Thoracic aorta (tissue), 2 donors: ENCODE data around the gene LDLRAD4. TPM values are rescaled to one million over a fixed set of nuclear protein-coding genes. Genes with fewer than 3 reads are reported as not detected.
A peak's percentile ranks its signal among the peaks of the same experiment; 100 is the strongest.

Experiments
- ATAC-seq: fragments of 150-250 bp; one replicate; pipeline ENCODE4 v1.8.0; 2017; ENCODE audit warnings: low read depth; ENCODE audit not compliant: insufficient number of reproducible peaks, low FRiP score
- DNase-seq: peaks from one replicate; pipeline ENCODE4 v3.0.0-alpha.2; 2020; ENCODE audit warnings: low spot score
- H3K27ac ChIP-seq, 2 donors: fragments of 200-600 bp; sonication (generic); 1 replicate in 1 of 2; 2 replicates in 1 of 2; pipeline ENCODE4 v1.5.1; 2016; ENCODE audit warnings: mild to moderate bottlenecking in 2 of 2, moderate library complexity in 2 of 2
- H3K27me3 ChIP-seq: fragments of 200-600 bp; sonication (generic); replicated peaks from 2 replicates; pipeline ENCODE4 v1.6.0; 2016; ENCODE audit warnings: mild to moderate bottlenecking; ENCODE audit not compliant: insufficient read depth
- H3K36me3 ChIP-seq: fragments of 200-600 bp; sonication (generic); one replicate; pipeline ENCODE4 v1.5.1; 2016
- H3K4me1 ChIP-seq, 2 donors: fragments of 200-600 bp; sonication (generic); 1 replicate in 1 of 2; 2 replicates in 1 of 2; pipeline versions ENCODE4 v1.5.1 to v1.6.0; 2016; ENCODE audit warnings: low read depth in 2 of 2, mild to moderate bottlenecking in 1 of 2; ENCODE audit not compliant: control insufficient read depth in 1 of 2
- H3K4me3 ChIP-seq: fragments of 200-600 bp; sonication (generic); 2 replicates; pipeline ENCODE4 v1.5.1; 2016; ENCODE audit warnings: mild to moderate bottlenecking
- H3K9me3 ChIP-seq: fragments of 200-600 bp; sonication (generic); 2 replicates; pipeline ENCODE4 v1.5.1; 2016
- CTCF ChIP-seq: fragments of 200-600 bp; sonication (generic); IDR thresholded peaks from one replicate; pipeline ENCODE4 v1.5.1; 2019; ENCODE audit warnings: antibody characterized with exemption
- total RNA-seq, 2 donors: library from RNA; depleted of rRNA; stranded (reverse); fragments of >200 nt; gene quantifications; one replicate each; pipeline versions ENCODE4 v1.1.0 to v1.2.3, GENCODE V29; 2016

Gene LDLRAD4
- total RNA-seq, 2 donors from 2014 or later: 98.4 to 135 TPM

- H3K4me1 ChIP-seq: peaks cover 9 to 18% of the 10 kb centered on the region in 2 donors
- H3K27ac ChIP-seq: no peak overlapping the region
- ATAC-seq: no peak
These were observed 356.2 kb downstream of the LDLRAD4 start for GRCh38 chr18:13574761-13575160.

GRCh38 chr18:13576598-13576997 lies 358.0 kb downstream of the LDLRAD4 start:
- no peak for TF ChIP-seq CTCF
- Histone ChIP-seq H3K4me3 (no peak overlapping the region), H3K27me3 (no peaks in the 10 kb centered on the region), H3K9me3 (no peaks in the 10 kb centered on the region), H3K27ac (no peak overlapping the region), H3K36me3 (no peaks in the 10 kb centered on the region), H3K4me1 (peaks cover 9 to 24% of the 10 kb centered on the region in 2 donors)
- DNase-seq: no peak
- no peak for ATAC-seq

More at GRCh38 chr18:13574761-13575160, 356.2 kb downstream of the LDLRAD4 start:
- Histone ChIP-seq H3K27me3 (no peaks in the 10 kb centered on the region), H3K36me3 (no peaks in the 10 kb centered on the region), H3K4me3 (no peak overlapping the region), H3K9me3 (no peaks in the 10 kb centered on the region)
- no peak for DNase-seq
- no peak for TF ChIP-seq CTCF

GRCh38 chr18:13577091-13577697 lies 358.6 kb downstream of the LDLRAD4 start:
- Histone ChIP-seq H3K9me3 (no peaks in the 10 kb centered on the region), H3K4me3 (no peak overlapping the region), H3K27me3 (no peaks in the 10 kb centered on the region), H3K27ac (peak overlapping the region in 1 of 2 donors; percentile 15), H3K36me3 (no peaks in the 10 kb centered on the region), H3K4me1 (peaks cover 9 to 24% of the 10 kb centered on the region in 2 donors)
- DNase-seq (no peak), ATAC-seq (no peak)
- no peak for TF ChIP-seq CTCF

- no peaks in the 10 kb centered on the region for H3K9me3 ChIP-seq
- H3K27ac ChIP-seq: peak overlapping the region in 1 of 2 donors; percentile 15
- ATAC-seq (no peak), DNase-seq (no peak)
- no peak overlapping the region for H3K4me3 ChIP-seq
- H3K27me3 ChIP-seq: no peaks in the 10 kb centered on the region
- no peak for TF ChIP-seq CTCF
- no peaks in the 10 kb centered on the region for H3K36me3 ChIP-seq
- peaks cover 9 to 24% of the 10 kb centered on the region in 2 donors for H3K4me1 ChIP-seq
These were observed 359.2 kb downstream of the LDLRAD4 start for GRCh38 chr18:13577781-13578180.

- no peaks in the 10 kb centered on the region for H3K9me3 ChIP-seq
These were observed 359.8 kb downstream of the LDLRAD4 start for GRCh38 chr18:13578400-13578799.

More at GRCh38 chr18:13578400-13578799, 359.8 kb downstream of the LDLRAD4 start:
- no peak overlapping the region for H3K27ac ChIP-seq
- peaks cover 9 to 24% of the 10 kb centered on the region in 2 donors for H3K4me1 ChIP-seq
- ATAC-seq: no peak
- no peaks in the 10 kb centered on the region for H3K36me3 ChIP-seq
- no peak for TF ChIP-seq CTCF
- no peak overlapping the region for H3K4me3 ChIP-seq
- H3K27me3 ChIP-seq: no peaks in the 10 kb centered on the region
- DNase-seq: no peak
